WI38 (cell line): ENCODE results near the gene RARS2.

Source experiments
- H3K4me3 ChIP-seq: 2 replicates; pipeline ENCODE4 v1.5.1; 2011; ENCODE audit warnings: low read depth, mild to moderate bottlenecking, control low read depth, low read length
- CTCF ChIP-seq: IDR thresholded peaks from 2 replicates; pipeline ENCODE4 v1.5.1; 2012; ENCODE audit warnings: low read depth, mild to moderate bottlenecking, control low read depth, low read length

RARS2 gene

GRCh38 chr6:87600576-87600975 lies 10.8 kb upstream of the RARS2 start:
- no peak overlapping the region for H3K4me3 ChIP-seq
- no peak for TF ChIP-seq CTCF

GRCh38 chr6:87590990-87591389 lies 1.2 kb upstream of the RARS2 start:
- no peak for TF ChIP-seq CTCF
- H3K4me3 ChIP-seq, result peak overlapping the region; percentile 81

- TF ChIP-seq CTCF, result no peak
- H3K4me3 ChIP-seq, result peak overlapping the region; percentile 81
Observed at GRCh38 chr6:87590417-87590880, 662 bp upstream of the RARS2 start.

GRCh38 chr6:87588756-87589407 lies 905 bp downstream of the RARS2 start:
- H3K4me3 ChIP-seq, result peak overlapping the region; percentile 81
- TF ChIP-seq CTCF, result no peak

GRCh38 chr6:87586371-87587077 lies 3.3 kb downstream of the RARS2 start:
- H3K4me3 ChIP-seq, result no peak overlapping the region
- no peak for TF ChIP-seq CTCF

GRCh38 chr6:87583822-87584221 lies 6.0 kb downstream of the RARS2 start:
- no peak overlapping the region for H3K4me3 ChIP-seq
- TF ChIP-seq CTCF, result no peak

- no peak for TF ChIP-seq CTCF
- no peak overlapping the region for H3K4me3 ChIP-seq
Observed at GRCh38 chr6:87575423-87575822, 14.4 kb downstream of the RARS2 start.
